Measurements from ENCODE around the gene CCDC63. TPM values are rescaled to one million over a fixed set of nuclear protein-coding genes. Genes with fewer than 3 reads are reported as not detected.

The CCDC63 gene
- not detected in 2 replicates for total RNA-seq (2014; rRNA removed; shearing (Covaris generic); ENCODE audit: low replicate concordance)

- H3K9me3 ChIP-seq, result no peaks in the 10 kb centered on the region; the same call in 1 of the 2 replicates
- DNase-seq, result peak; percentile 28
Measured at GRCh38 chr12:110846615-110847566, at the start of gene CCDC63. CCDC63 (plus strand) TSS chr12:110846987; CDS start chr12:110852955, 5,968 bp downstream.

GRCh38 chr12:110798461-110798860 is 48.3 kb upstream of the CCDC63 start:
- no peaks in the 10 kb centered on the region; the same call in 1 of the 2 replicates for H3K9me3 ChIP-seq
- no peaks in the 10 kb centered on the region for H3K27me3 ChIP-seq
- DNase-seq, result no peak
- no peak overlapping the region for H3K4me3 ChIP-seq
- H3K36me3 ChIP-seq, result no peaks in the 10 kb centered on the region

More at GRCh38 chr12:110846615-110847566, at the start of gene CCDC63:
- no peaks in the 10 kb centered on the region; the same call in 1 of the 2 replicates for H3K27me3 ChIP-seq
- H3K4me3 ChIP-seq, result no peak within 1 kb of the TSS
- H3K36me3 ChIP-seq, result no peaks in the 10 kb centered on the region

DNA sequence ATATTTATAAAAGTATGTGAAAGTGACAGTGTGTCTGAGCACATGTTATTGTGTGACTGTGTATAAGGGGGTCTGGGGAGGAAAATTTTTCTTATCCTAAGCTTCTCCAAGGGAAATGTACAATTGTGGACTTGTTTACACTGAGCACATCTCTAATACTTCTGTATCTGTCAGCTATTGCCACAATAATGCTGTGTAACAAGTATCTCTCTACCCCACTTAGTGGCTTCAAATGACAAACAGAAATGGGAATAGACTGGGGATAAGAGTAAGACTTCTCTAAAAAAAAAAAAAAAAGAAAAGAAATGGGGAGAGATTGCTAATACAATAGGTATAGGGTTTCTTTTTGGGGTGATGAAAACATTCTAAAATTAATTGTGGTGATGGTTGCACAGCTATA is 44.3 kb upstream of the CCDC63 start:
- H3K9me3 ChIP-seq, result no peaks in the 10 kb centered on the region; the same call in 1 of the 2 replicates
- no peaks in the 10 kb centered on the region for H3K27me3 ChIP-seq
- H3K4me3 ChIP-seq, result no peak overlapping the region
- no peaks in the 10 kb centered on the region for H3K36me3 ChIP-seq
- DNase-seq, result no peak

DNA sequence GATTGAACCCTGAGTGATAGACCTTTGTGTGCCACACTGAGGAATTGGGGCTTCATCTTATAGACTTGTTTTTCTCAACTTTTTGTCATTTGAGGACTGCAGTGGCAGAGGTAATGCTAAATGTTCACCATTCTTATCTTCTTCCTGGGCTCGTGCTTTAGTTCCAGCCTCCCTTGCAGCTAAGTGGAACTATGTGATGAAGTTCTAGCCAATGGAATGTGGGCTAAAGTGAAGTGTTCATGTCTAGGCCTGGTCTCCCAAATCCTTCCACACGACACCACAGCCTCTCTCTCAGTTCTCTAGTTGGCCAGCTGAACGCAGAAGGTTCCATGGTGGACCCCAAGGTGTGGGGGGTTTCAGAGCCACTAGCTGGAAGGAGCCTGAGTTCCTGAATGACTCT is 42.4 kb upstream of the CCDC63 start:
- Histone ChIP-seq H3K9me3 (no peaks in the 10 kb centered on the region; the same call in 1 of the 2 replicates), H3K4me3 (no peak overlapping the region), H3K27me3 (no peaks in the 10 kb centered on the region), H3K36me3 (no peaks in the 10 kb centered on the region)
- no peak for DNase-seq

DNA sequence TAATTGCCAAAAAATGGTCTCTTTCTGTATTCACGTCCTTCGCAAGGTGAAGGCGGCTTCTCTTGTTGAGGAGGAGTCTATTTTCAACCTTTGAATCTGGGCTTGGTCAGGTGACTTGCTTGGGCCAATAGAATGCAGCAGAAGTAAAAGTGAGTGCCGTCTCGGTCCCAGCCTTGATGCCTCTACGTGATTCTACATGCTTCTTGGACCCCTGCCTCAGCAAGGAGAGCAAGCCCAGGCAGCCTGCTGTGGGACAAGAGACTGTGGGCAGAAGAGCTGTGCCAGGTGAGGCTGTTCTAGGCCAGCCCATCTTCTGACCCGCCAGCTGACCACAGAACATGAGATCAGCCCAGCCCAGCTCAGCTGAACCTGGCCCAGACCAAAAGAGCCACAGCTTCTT is 39.1 kb upstream of the CCDC63 start:
- Histone ChIP-seq H3K27me3 (no peaks in the 10 kb centered on the region), H3K4me3 (no peak overlapping the region), H3K9me3 (no peaks in the 10 kb centered on the region), H3K36me3 (no peaks in the 10 kb centered on the region)
- no peak for DNase-seq

DNA sequence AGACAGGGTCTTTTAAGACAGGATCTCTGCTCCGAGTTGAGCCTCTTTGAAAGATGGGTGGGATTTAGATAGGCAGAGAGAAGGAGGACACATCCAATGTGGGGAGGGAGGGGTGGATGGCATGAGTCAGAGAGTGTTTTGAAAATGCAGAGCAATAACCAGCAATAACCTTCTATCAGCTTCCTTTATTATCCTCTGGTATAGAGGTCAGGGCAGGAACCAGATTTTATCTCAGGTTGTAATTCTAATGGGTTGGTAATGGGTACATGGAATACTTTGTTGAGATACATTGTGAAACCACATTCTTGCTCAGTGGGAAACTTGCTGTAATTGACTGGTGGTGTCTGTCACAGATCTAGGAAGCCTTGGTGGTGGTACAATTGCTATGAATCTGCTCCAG is 37.6 kb upstream of the CCDC63 start:
- Histone ChIP-seq H3K36me3 (no peaks in the 10 kb centered on the region), H3K4me3 (no peak overlapping the region), H3K27me3 (no peaks in the 10 kb centered on the region), H3K9me3 (no peaks in the 10 kb centered on the region)
- DNase-seq, result no peak

DNA sequence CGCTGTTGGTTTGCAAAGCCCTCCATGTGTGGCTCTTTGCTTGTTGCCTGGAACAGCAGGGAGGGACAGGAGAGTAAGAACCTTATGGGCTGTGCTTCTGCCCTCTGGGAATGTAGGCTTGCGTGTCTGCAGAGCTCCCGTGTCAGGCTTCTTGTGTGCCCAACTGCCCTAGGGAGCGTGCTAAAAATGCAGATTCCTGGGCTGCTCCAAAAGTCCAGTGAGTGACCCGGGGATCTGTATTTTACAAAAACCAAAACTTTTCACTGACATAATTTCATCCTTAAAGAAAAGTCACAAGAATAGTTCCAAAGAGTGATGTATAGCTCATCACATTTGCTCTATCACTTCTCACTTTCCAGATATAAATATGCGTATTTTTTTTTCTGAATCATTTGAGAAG is 34.8 kb upstream of the CCDC63 start:
- no peak overlapping the region for H3K4me3 ChIP-seq
- no peaks in the 10 kb centered on the region for H3K9me3 ChIP-seq
- DNase-seq, result no peak
- no peaks in the 10 kb centered on the region for H3K27me3 ChIP-seq
- no peaks in the 10 kb centered on the region for H3K36me3 ChIP-seq

GRCh38 chr12:110813285-110813684 is 33.5 kb upstream of the CCDC63 start:
- Histone ChIP-seq H3K27me3 (no peaks in the 10 kb centered on the region), H3K4me3 (no peak overlapping the region), H3K36me3 (no peaks in the 10 kb centered on the region), H3K9me3 (no peaks in the 10 kb centered on the region)
- DNase-seq, result no peak

GRCh38 chr12:110813756-110814155 is 33.0 kb upstream of the CCDC63 start:
- Histone ChIP-seq H3K27me3 (no peaks in the 10 kb centered on the region), H3K4me3 (no peak overlapping the region), H3K9me3 (no peaks in the 10 kb centered on the region), H3K36me3 (no peaks in the 10 kb centered on the region)
- DNase-seq, result no peak

GRCh38 chr12:110816248-110816647 is 30.5 kb upstream of the CCDC63 start:
- Histone ChIP-seq H3K4me3 (no peak overlapping the region), H3K36me3 (no peaks in the 10 kb centered on the region), H3K27me3 (no peaks in the 10 kb centered on the region), H3K9me3 (no peaks in the 10 kb centered on the region)
- DNase-seq, result no peak

GRCh38 chr12:110816779-110817178 is 30.0 kb upstream of the CCDC63 start:
- no peak for DNase-seq
- Histone ChIP-seq H3K36me3 (no peaks in the 10 kb centered on the region), H3K27me3 (no peaks in the 10 kb centered on the region), H3K9me3 (no peaks in the 10 kb centered on the region), H3K4me3 (no peak overlapping the region)

GRCh38 chr12:110818511-110818910 is 28.3 kb upstream of the CCDC63 start:
- DNase-seq, result no peak
- Histone ChIP-seq H3K36me3 (no peaks in the 10 kb centered on the region), H3K4me3 (no peak overlapping the region), H3K27me3 (no peaks in the 10 kb centered on the region), H3K9me3 (no peaks in the 10 kb centered on the region)

GRCh38 chr12:110819150-110819549 is 27.6 kb upstream of the CCDC63 start:
- no peak overlapping the region for H3K4me3 ChIP-seq
- no peaks in the 10 kb centered on the region for H3K27me3 ChIP-seq
- H3K9me3 ChIP-seq, result no peaks in the 10 kb centered on the region
- H3K36me3 ChIP-seq, result no peaks in the 10 kb centered on the region
- DNase-seq, result no peak

DNA sequence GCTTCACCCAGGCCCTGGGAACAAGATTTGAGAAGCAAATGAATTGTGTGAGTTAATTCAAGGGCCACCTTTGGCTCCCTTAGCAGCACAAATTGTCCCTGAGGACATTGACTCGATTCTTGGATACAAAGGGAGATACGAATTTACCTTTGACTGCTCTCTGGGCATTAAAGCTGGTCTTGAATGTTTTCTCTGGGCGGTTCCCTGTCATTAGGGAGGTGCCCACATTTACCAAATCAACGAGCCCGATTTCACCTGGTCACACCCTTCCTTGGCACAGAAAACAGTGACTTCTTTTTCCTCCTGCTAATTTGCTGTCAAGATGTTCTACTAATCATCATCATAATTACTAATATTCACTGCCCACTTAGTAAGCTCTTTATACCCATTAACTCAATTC is 27.1 kb upstream of the CCDC63 start:
- Histone ChIP-seq H3K9me3 (no peaks in the 10 kb centered on the region), H3K36me3 (no peaks in the 10 kb centered on the region)
- DNase-seq, result no peak

GRCh38 chr12:110821917-110822316 is 24.9 kb upstream of the CCDC63 start:
- no peak for DNase-seq
- Histone ChIP-seq H3K9me3 (no peaks in the 10 kb centered on the region), H3K27me3 (no peaks in the 10 kb centered on the region), H3K4me3 (no peak overlapping the region), H3K36me3 (no peaks in the 10 kb centered on the region)

More for the DNA sequence above, 27.1 kb upstream of the CCDC63 start:
- Histone ChIP-seq H3K4me3 (no peak overlapping the region), H3K27me3 (no peaks in the 10 kb centered on the region)

- no peak overlapping the region for H3K4me3 ChIP-seq
- H3K36me3 ChIP-seq, result no peaks in the 10 kb centered on the region
- H3K9me3 ChIP-seq, result no peaks in the 10 kb centered on the region
- DNase-seq, result no peak
- no peaks in the 10 kb centered on the region for H3K27me3 ChIP-seq
Measured at GRCh38 chr12:110822821-110823415, 23.9 kb upstream of the CCDC63 start.

- DNase-seq, result no peak
- H3K36me3 ChIP-seq, result no peaks in the 10 kb centered on the region
- H3K4me3 ChIP-seq, result no peak overlapping the region
- H3K9me3 ChIP-seq, result no peaks in the 10 kb centered on the region
- H3K27me3 ChIP-seq, result no peaks in the 10 kb centered on the region
Measured at GRCh38 chr12:110824342-110824741, 22.4 kb upstream of the CCDC63 start.
